Stomach (tissue), 4 donors: Measurements from ENCODE around the gene RAC2.

Experiments used
- CTCF ChIP-seq, 7 experiments: fragments of 450-650 bp in 4 of 7; fragments of 200-600 bp in 3 of 7; sonication (generic) in 3 of 7; IDR thresholded peaks; one replicate each; pipeline ENCODE4 v1.5.1; 2016 to 2019; ENCODE audit warnings: antibody characterized with exemption in 7 of 7, control low read depth in 2 of 7, mild to moderate bottlenecking in 1 of 7
- POLR2AphosphoS5 ChIP-seq, 3 donors: sonication (generic); formaldehyde crosslinking; IDR thresholded peaks; one replicate each; pipeline ENCODE4 v1.6.1; 2016; ENCODE audit warnings: antibody characterized with exemption in 3 of 3

GRCh38 chr22:37183432-37184379 lies 60.4 kb downstream of the RAC2 start:
- TF ChIP-seq POLR2AphosphoS5 (IDR thresholded peaks at IDR 0.05) (no peak), CTCF (IDR thresholded peaks at IDR 0.05) (no peak)
